GM23338 (cell line): ENCODE results near the gene APOM. TPM values are rescaled to one million over a fixed set of nuclear protein-coding genes. Genes with fewer than 3 reads are reported as not detected.
A peak's percentile ranks its signal among the peaks of the same experiment; 100 is the strongest.

ENCODE experiments used
- ATAC-seq: fragments of 200-7000 bp; cut with Tn5 transposase; 3 replicates; pipeline ENCODE4 v1.9.1; 2020
- DNase-seq: peaks from one replicate; pipeline ENCODE4 v3.0.0-alpha.2; 2015; ENCODE audit warnings: low spot score
- H2AFZ ChIP-seq: fragments of 200-600 bp; sonication (generic); 2 replicates; pipeline ENCODE4 v1.8.0; 2016; ENCODE audit warnings: antibody characterized with exemption, mild to moderate bottlenecking, moderate library complexity
- H3F3A ChIP-seq: fragments of 200-600 bp; sonication (generic); replicated peaks from 2 replicates; pipeline ENCODE4 v1.8.0; 2017; ENCODE audit warnings: antibody characterized with exemption, mixed run types, low read depth
- H3K27ac ChIP-seq: fragments of 200-600 bp; sonication (generic); 2 replicates; pipeline ENCODE4 v1.6.1; 2016; ENCODE audit warnings: low read depth
- H3K27me3 ChIP-seq: fragments of 200-600 bp; sonication (generic); 2 replicates; pipeline ENCODE4 v1.8.0; 2016; ENCODE audit warnings: mild to moderate bottlenecking, mixed run types, moderate library complexity; ENCODE audit not compliant: insufficient read depth
- H3K36me3 ChIP-seq: fragments of 200-600 bp; sonication (generic); 2 replicates; pipeline ENCODE4 v1.8.0; 2016; ENCODE audit warnings: mild to moderate bottlenecking; ENCODE audit not compliant: insufficient read depth
- H3K4me1 ChIP-seq: fragments of 200-600 bp; sonication (generic); 2 replicates; pipeline ENCODE4 v1.8.0; 2016; ENCODE audit warnings: mild to moderate bottlenecking, moderate library complexity; ENCODE audit not compliant: insufficient read depth
- H3K4me2 ChIP-seq: fragments of 200-600 bp; sonication (generic); 2 replicates; pipeline ENCODE4 v1.7.1; 2017; ENCODE audit warnings: mixed run types
- H3K4me3 ChIP-seq: fragments of 200-600 bp; sonication (generic); 2 replicates; pipeline ENCODE4 v1.6.1; 2016; ENCODE audit warnings: mixed run types
- H3K79me2 ChIP-seq: fragments of 200-600 bp; sonication (generic); replicated peaks from 2 replicates; pipeline ENCODE4 v1.8.0; 2017; ENCODE audit warnings: mild to moderate bottlenecking; ENCODE audit not compliant: insufficient read depth
- H3K9me2 ChIP-seq: fragments of 200-600 bp; sonication (generic); 2 replicates; pipeline ENCODE4 v1.8.0; 2017; ENCODE audit not compliant: insufficient read depth
- H4K20me1 ChIP-seq: fragments of 200-600 bp; sonication (generic); replicated peaks from 2 replicates; pipeline ENCODE4 v1.8.0; 2017; ENCODE audit warnings: mild to moderate bottlenecking; ENCODE audit not compliant: insufficient read depth
- H3K27ac Mint-ChIP-seq: 2 replicates; pipeline ENCODE4 v1.8.0; 2020; ENCODE audit warnings: inconsistent platforms, mild to moderate bottlenecking, moderate library complexity, mixed read lengths
- H3K27me3 Mint-ChIP-seq: 3 replicates; pipeline ENCODE4 v1.8.0; 2022; ENCODE audit warnings: low read depth, mild to moderate bottlenecking, moderate library complexity, mixed read lengths, inconsistent platforms; ENCODE audit not compliant: insufficient read depth, poor library complexity
- H3K36me3 Mint-ChIP-seq: 3 replicates; pipeline ENCODE4 v1.8.0; 2021; ENCODE audit warnings: low read depth, mild to moderate bottlenecking, inconsistent platforms, moderate library complexity, mixed read lengths
- H3K4me1 Mint-ChIP-seq: 3 replicates; pipeline ENCODE4 v1.8.0; 2020; ENCODE audit warnings: mild to moderate bottlenecking, inconsistent platforms, mixed read lengths
- H3K4me3 Mint-ChIP-seq: 3 replicates; pipeline ENCODE4 v1.8.0; 2021; ENCODE audit warnings: moderate library complexity, mild to moderate bottlenecking, inconsistent platforms, mixed read lengths
- H3K9me3 Mint-ChIP-seq: 3 replicates; pipeline ENCODE4 v1.8.0; 2020; ENCODE audit warnings: moderate library complexity, mild to moderate bottlenecking, inconsistent platforms, mixed read lengths
- EZH2phosphoT487 ChIP-seq: fragments of 200-600 bp; sonication (generic); IDR thresholded peaks from one replicate; pipeline ENCODE4 v1.8.1; 2018; ENCODE audit warnings: antibody characterized with exemption; ENCODE audit not compliant: unreplicated experiment
- NANOG ChIP-seq: IDR thresholded peaks from 2 replicates; pipeline ENCODE4 v1.6.1; 2016; ENCODE audit warnings: antibody characterized with exemption, borderline replicate concordance
- ZNF114 ChIP-seq: fragments of 250-450 bp; sonication (Bioruptor Pico); IDR thresholded peaks from 2 replicates; pipeline ENCODE4 v1.5.0; 2020; ENCODE audit warnings: mild to moderate bottlenecking, moderate library complexity
- ZNF331 ChIP-seq: fragments of 250-450 bp; sonication (Bioruptor Pico); IDR thresholded peaks from 2 replicates; pipeline ENCODE4 v1.5.0; 2020; ENCODE audit warnings: low read depth, mild to moderate bottlenecking, moderate library complexity
- polyA plus RNA-seq: library from polyadenylated mRNA; unstranded; fragments of >200 nt; fragmentation: Nextera tagmentation; extraction: Ambion mirVana; gene quantifications from 2 replicates; pipeline ENCODE4 v1.2.1, GENCODE V29; 2016
- total RNA-seq: library from RNA; depleted of rRNA; stranded (reverse); fragments of >200 nt; shearing (Covaris generic); gene quantifications from 2 replicates; pipeline ENCODE4 v1.2.3, GENCODE V29; 2014
- TF ChIP-seq, protein P1 (sequence below): fragments of 250-450 bp; sonication (Bioruptor Pico); IDR thresholded peaks from 2 replicates; pipeline ENCODE4 v1.5.0; 2020; ENCODE audit warnings: mild to moderate bottlenecking, moderate library complexity
- TF ChIP-seq, protein P2 (sequence below): IDR thresholded peaks from one replicate; pipeline ENCODE4 v1.6.1; 2018; ENCODE audit warnings: antibody characterized with exemption; ENCODE audit not compliant: unreplicated experiment

Gene APOM
- total and polyA plus RNA-seq, 2 experiments from 2014 or later = 1.2 to 10.7 TPM

DNA sequence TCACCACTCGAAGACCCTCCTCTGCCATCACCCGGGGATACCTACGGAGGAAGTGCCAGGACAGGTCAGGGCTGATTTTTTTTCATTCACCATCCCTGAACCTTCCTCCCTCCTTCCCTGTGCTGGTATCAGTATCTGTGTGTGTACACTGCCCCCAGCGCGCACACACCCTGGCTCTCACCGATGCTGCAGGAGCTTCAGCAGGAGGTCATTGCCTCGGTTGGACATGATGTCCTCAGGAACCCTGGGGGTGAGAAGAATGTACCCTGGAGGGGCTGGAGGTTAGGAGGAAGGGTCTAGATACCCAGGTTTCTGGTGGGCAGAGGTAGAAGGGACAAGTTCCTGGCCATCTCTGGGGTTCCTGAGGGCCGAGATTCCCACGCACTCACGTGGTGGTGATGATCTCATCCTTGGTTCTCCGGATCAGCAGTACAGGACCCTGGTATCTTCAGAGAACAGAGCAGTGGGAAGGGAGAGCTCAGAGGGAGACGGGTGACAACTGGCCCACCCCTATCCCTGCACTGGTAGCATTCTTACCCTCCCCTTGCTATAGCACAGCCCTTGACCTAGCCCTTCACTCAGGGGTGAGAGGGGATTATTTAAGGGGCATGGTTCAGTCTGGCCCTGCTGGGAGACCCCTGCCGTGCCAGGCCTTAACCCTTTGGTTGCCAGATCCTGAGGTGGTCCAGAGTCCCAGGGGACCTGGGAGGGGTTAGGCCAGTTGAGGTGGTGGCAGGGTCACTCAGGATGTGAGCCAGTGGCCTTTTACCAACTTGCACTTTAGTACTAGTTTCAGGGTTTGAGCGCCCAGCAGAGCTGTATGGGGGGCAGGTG is 32.4 kb downstream of the APOM start:
- no peak for DNase-seq
- Histone ChIP-seq H3K4me2 (no peak overlapping the region), H3F3A (no peaks in the 10 kb centered on the region), H3K27me3 (no peaks in the 10 kb centered on the region), H3K4me1 (peaks cover 3% of the 10 kb centered on the region), H3K27ac (no peak overlapping the region), H2AFZ (no peak overlapping the region), H4K20me1 (no peaks in the 10 kb centered on the region), H3K79me2 (no peaks in the 10 kb centered on the region), H3K36me3 (no peaks in the 10 kb centered on the region), H3K9me2 (no peaks in the 10 kb centered on the region), H3K4me3 (no peak overlapping the region)
- H3K4me1 Mint-ChIP-seq = peaks cover 4% of the 10 kb centered on the region
- peaks cover 11% of the 10 kb centered on the region for H3K27me3 Mint-ChIP-seq
- peak; percentile 15; the same call in 1 of the 3 replicates for ATAC-seq
- H3K36me3 Mint-ChIP-seq = peaks cover 17% of the 10 kb centered on the region
- H3K27ac Mint-ChIP-seq = no peak overlapping the region
- TF ChIP-seq EZH2phosphoT487 (no peak), NANOG (no peak), ZNF114 (CRISPR knock-in tag) (no peak), ZNF331 (no peak)
- TF ChIP-seq, protein P1, sequence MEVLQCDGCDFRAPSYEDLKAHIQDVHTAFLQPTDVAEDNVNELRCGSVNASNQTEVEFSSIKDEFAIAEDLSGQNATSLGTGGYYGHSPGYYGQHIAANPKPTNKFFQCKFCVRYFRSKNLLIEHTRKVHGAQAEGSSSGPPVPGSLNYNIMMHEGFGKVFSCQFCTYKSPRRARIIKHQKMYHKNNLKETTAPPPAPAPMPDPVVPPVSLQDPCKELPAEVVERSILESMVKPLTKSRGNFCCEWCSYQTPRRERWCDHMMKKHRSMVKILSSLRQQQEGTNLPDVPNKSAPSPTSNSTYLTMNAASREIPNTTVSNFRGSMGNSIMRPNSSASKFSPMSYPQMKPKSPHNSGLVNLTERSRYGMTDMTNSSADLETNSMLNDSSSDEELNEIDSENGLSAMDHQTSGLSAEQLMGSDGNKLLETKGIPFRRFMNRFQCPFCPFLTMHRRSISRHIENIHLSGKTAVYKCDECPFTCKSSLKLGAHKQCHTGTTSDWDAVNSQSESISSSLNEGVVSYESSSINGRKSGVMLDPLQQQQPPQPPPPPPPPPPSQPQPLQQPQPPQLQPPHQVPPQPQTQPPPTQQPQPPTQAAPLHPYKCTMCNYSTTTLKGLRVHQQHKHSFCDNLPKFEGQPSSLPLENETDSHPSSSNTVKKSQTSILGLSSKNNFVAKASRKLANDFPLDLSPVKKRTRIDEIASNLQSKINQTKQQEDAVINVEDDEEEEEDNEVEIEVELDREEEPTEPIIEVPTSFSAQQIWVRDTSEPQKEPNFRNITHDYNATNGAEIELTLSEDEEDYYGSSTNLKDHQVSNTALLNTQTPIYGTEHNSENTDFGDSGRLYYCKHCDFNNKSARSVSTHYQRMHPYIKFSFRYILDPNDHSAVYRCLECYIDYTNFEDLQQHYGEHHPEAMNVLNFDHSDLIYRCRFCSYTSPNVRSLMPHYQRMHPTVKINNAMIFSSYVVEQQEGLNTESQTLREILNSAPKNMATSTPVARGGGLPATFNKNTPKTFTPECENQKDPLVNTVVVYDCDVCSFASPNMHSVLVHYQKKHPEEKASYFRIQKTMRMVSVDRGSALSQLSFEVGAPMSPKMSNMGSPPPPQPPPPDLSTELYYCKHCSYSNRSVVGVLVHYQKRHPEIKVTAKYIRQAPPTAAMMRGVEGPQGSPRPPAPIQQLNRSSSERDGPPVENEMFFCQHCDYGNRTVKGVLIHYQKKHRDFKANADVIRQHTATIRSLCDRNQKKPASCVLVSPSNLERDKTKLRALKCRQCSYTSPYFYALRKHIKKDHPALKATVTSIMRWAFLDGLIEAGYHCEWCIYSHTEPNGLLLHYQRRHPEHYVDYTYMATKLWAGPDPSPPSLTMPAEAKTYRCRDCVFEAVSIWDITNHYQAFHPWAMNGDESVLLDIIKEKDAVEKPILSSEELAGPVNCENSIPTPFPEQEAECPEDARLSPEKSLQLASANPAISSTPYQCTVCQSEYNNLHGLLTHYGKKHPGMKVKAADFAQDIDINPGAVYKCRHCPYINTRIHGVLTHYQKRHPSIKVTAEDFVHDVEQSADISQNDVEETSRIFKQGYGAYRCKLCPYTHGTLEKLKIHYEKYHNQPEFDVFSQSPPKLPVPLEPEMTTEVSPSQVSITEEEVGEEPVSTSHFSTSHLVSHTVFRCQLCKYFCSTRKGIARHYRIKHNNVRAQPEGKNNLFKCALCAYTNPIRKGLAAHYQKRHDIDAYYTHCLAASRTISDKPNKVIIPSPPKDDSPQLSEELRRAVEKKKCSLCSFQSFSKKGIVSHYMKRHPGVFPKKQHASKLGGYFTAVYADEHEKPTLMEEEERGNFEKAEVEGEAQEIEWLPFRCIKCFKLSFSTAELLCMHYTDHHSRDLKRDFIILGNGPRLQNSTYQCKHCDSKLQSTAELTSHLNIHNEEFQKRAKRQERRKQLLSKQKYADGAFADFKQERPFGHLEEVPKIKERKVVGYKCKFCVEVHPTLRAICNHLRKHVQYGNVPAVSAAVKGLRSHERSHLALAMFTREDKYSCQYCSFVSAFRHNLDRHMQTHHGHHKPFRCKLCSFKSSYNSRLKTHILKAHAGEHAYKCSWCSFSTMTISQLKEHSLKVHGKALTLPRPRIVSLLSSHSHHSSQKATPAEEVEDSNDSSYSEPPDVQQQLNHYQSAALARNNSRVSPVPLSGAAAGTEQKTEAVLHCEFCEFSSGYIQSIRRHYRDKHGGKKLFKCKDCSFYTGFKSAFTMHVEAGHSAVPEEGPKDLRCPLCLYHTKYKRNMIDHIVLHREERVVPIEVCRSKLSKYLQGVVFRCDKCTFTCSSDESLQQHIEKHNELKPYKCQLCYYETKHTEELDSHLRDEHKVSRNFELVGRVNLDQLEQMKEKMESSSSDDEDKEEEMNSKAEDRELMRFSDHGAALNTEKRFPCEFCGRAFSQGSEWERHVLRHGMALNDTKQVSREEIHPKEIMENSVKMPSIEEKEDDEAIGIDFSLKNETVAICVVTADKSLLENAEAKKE = no peak
- TF ChIP-seq, protein P2, sequence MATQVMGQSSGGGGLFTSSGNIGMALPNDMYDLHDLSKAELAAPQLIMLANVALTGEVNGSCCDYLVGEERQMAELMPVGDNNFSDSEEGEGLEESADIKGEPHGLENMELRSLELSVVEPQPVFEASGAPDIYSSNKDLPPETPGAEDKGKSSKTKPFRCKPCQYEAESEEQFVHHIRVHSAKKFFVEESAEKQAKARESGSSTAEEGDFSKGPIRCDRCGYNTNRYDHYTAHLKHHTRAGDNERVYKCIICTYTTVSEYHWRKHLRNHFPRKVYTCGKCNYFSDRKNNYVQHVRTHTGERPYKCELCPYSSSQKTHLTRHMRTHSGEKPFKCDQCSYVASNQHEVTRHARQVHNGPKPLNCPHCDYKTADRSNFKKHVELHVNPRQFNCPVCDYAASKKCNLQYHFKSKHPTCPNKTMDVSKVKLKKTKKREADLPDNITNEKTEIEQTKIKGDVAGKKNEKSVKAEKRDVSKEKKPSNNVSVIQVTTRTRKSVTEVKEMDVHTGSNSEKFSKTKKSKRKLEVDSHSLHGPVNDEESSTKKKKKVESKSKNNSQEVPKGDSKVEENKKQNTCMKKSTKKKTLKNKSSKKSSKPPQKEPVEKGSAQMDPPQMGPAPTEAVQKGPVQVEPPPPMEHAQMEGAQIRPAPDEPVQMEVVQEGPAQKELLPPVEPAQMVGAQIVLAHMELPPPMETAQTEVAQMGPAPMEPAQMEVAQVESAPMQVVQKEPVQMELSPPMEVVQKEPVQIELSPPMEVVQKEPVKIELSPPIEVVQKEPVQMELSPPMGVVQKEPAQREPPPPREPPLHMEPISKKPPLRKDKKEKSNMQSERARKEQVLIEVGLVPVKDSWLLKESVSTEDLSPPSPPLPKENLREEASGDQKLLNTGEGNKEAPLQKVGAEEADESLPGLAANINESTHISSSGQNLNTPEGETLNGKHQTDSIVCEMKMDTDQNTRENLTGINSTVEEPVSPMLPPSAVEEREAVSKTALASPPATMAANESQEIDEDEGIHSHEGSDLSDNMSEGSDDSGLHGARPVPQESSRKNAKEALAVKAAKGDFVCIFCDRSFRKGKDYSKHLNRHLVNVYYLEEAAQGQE = no peak
- H3K4me3 Mint-ChIP-seq = no peak overlapping the region
- no peaks in the 10 kb centered on the region for H3K9me3 Mint-ChIP-seq
